Progenitor cell of endocrine pancreas (in vitro differentiated cells): ENCODE measurements around the gene LENG9. TPM values are rescaled to one million over a fixed set of nuclear protein-coding genes. Genes with fewer than 3 reads are reported as not detected.
A peak's percentile ranks its signal among the peaks of the same experiment; 100 is the strongest.

ENCODE experiments used
- DNase-seq: peaks from one replicate; pipeline ENCODE4 v3.0.0; 2021; ENCODE audit warnings: low spot score; ENCODE audit not compliant: unreplicated experiment
- H3K27ac Mint-ChIP-seq: 2 replicates; pipeline ENCODE4 v1.8.0; 2021; ENCODE audit warnings: mild to moderate bottlenecking, moderate library complexity, mixed read lengths
- H3K27me3 Mint-ChIP-seq: 2 replicates; pipeline ENCODE4 v1.8.0; 2021; ENCODE audit warnings: mixed read lengths
- H3K36me3 Mint-ChIP-seq: 2 replicates; pipeline ENCODE4 v1.8.0; 2022; ENCODE audit warnings: mixed read lengths; ENCODE audit not compliant: insufficient read depth
- H3K4me1 Mint-ChIP-seq: 2 replicates; pipeline ENCODE4 v1.8.0; 2021; ENCODE audit warnings: low read depth, mixed read lengths
- H3K4me3 Mint-ChIP-seq: 2 replicates; pipeline ENCODE4 v1.8.0; 2021; ENCODE audit warnings: low read depth, mild to moderate bottlenecking, moderate library complexity, mixed read lengths
- H3K9me3 Mint-ChIP-seq: 2 replicates; pipeline ENCODE4 v1.8.0; 2021; ENCODE audit warnings: low read depth, mixed read lengths
- CTCF ChIP-seq: fragments of 200-600 bp; sonication (generic); IDR thresholded peaks from one replicate; pipeline ENCODE4 v1.5.0; 2021; ENCODE audit warnings: antibody characterized with exemption, mild to moderate bottlenecking; ENCODE audit not compliant: unreplicated experiment
- total RNA-seq: library from RNA; stranded (reverse); gene quantifications from 2 replicates; pipeline ENCODE4 v1.2.1, GENCODE V29; 2021

Gene LENG9
- total RNA-seq, 1 donor from 2014 or later: 0.72 TPM

GRCh38 chr19:54481326-54481930 is 17.9 kb upstream of the LENG9 start:
- Mint-ChIP-seq H3K27ac (peak overlapping the region; percentile 34), H3K9me3 (no peaks in the 10 kb centered on the region), H3K27me3 (peaks cover 38% of the 10 kb centered on the region), H3K4me1 (no peaks in the 10 kb centered on the region), H3K36me3 (no peaks in the 10 kb centered on the region), H3K4me3 (no peak overlapping the region)
- DNase-seq: no peak
- peak; percentile 80 for TF ChIP-seq CTCF

GRCh38 chr19:54480051-54480450 is 16.5 kb upstream of the LENG9 start:
- Mint-ChIP-seq H3K27ac (no peak overlapping the region), H3K9me3 (no peaks in the 10 kb centered on the region), H3K4me3 (no peak overlapping the region), H3K36me3 (no peaks in the 10 kb centered on the region), H3K4me1 (no peaks in the 10 kb centered on the region), H3K27me3 (peaks cover 34% of the 10 kb centered on the region)
- TF ChIP-seq CTCF: no peak
- DNase-seq: no peak

GRCh38 chr19:54478677-54479266 is 15.2 kb upstream of the LENG9 start:
- peaks cover 33% of the 10 kb centered on the region for H3K27me3 Mint-ChIP-seq
- H3K4me3 Mint-ChIP-seq: no peak overlapping the region
- no peaks in the 10 kb centered on the region for H3K9me3 Mint-ChIP-seq
- no peak for DNase-seq
- peak; percentile 68 for TF ChIP-seq CTCF
- H3K27ac Mint-ChIP-seq: no peak overlapping the region
- H3K36me3 Mint-ChIP-seq: no peaks in the 10 kb centered on the region
- H3K4me1 Mint-ChIP-seq: no peaks in the 10 kb centered on the region

GRCh38 chr19:54477650-54478049 is 14.1 kb upstream of the LENG9 start:
- H3K4me1 Mint-ChIP-seq: peaks cover 2% of the 10 kb centered on the region
- TF ChIP-seq CTCF: no peak
- H3K4me3 Mint-ChIP-seq: no peak overlapping the region
- H3K27ac Mint-ChIP-seq: no peak overlapping the region
- no peaks in the 10 kb centered on the region for H3K36me3 Mint-ChIP-seq
- no peaks in the 10 kb centered on the region for H3K9me3 Mint-ChIP-seq
- DNase-seq: no peak
- peaks cover 40% of the 10 kb centered on the region for H3K27me3 Mint-ChIP-seq

- Mint-ChIP-seq H3K27me3 (peaks cover 42% of the 10 kb centered on the region), H3K36me3 (no peaks in the 10 kb centered on the region), H3K4me1 (peaks cover 3% of the 10 kb centered on the region), H3K9me3 (no peaks in the 10 kb centered on the region), H3K4me3 (no peak overlapping the region), H3K27ac (no peak overlapping the region)
- no peak for DNase-seq
- no peak for TF ChIP-seq CTCF
These were observed 12.1 kb upstream of the LENG9 start for GRCh38 chr19:54475706-54476105.
